AG09319 (cell line): ENCODE measurements around the gene KPNA4.
A peak's percentile ranks its signal among the peaks of the same experiment; 100 is the strongest.

Source experiments
- DNase-seq: peaks from one replicate; pipeline ENCODE4 v3.0.0-alpha.2; 2010; ENCODE audit warnings: low read depth; ENCODE audit errors: extremely low read depth
- TF ChIP-seq, protein P1 (sequence below): IDR thresholded peaks from 2 replicates; pipeline ENCODE4 v1.5.1; 2011; ENCODE audit warnings: low read depth, mild to moderate bottlenecking, inconsistent platforms, low read length, moderate library complexity

Gene KPNA4

GRCh38 chr3:160477750-160478149, 87.6 kb downstream of the KPNA4 start:
- DNase-seq, result no peak
- TF ChIP-seq, protein P1, sequence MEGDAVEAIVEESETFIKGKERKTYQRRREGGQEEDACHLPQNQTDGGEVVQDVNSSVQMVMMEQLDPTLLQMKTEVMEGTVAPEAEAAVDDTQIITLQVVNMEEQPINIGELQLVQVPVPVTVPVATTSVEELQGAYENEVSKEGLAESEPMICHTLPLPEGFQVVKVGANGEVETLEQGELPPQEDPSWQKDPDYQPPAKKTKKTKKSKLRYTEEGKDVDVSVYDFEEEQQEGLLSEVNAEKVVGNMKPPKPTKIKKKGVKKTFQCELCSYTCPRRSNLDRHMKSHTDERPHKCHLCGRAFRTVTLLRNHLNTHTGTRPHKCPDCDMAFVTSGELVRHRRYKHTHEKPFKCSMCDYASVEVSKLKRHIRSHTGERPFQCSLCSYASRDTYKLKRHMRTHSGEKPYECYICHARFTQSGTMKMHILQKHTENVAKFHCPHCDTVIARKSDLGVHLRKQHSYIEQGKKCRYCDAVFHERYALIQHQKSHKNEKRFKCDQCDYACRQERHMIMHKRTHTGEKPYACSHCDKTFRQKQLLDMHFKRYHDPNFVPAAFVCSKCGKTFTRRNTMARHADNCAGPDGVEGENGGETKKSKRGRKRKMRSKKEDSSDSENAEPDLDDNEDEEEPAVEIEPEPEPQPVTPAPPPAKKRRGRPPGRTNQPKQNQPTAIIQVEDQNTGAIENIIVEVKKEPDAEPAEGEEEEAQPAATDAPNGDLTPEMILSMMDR, result no peak

GRCh38 chr3:160475884-160476283, 89.5 kb downstream of the KPNA4 start:
- DNase-seq, result no peak
- TF ChIP-seq, protein P1, result no peak

DNA sequence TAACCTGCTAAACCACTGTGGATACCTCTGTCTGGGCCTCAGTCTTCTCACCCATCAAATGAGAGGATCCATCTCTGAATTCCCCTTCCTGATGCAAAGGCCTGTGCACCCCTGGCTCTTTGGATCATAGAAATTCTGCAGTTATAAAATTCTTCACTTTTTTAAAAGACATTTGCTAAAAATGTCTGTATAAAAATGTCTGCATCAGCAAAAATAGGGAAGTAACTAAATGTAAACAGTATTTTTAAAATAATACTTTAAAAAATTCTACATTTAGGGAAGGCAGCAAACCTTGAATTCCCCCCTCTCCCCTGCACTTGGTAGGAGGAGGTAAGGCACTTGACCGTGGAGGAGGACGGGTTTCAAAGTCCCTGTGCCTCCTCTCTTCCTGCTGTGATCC, 90.2 kb downstream of the KPNA4 start:
- TF ChIP-seq, protein P1, result no peak
- DNase-seq, result no peak

- no peak for DNase-seq
- TF ChIP-seq, protein P1, result no peak
These were observed 90.9 kb downstream of the KPNA4 start for GRCh38 chr3:160474416-160474838.

DNA sequence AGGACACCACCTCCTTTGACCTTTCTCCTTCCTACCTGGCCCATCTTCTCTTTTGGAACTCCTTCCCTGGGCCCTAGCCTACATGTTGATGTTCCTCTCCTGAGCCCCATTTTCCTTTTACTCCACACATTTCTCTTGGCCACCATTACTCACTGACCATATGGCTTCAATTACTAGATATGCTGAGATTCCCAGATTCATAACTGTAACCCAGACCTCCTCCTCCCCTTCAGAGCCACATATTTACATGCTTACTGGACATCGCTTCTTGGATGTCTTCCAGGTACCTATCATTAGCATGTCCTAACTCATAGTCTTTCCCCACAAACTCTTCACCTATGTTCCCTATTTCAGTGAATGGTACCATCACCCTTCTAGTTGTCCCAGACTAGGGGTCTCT, 91.4 kb downstream of the KPNA4 start:
- TF ChIP-seq, protein P1, result no peak
- DNase-seq, result peak; percentile 92

DNA sequence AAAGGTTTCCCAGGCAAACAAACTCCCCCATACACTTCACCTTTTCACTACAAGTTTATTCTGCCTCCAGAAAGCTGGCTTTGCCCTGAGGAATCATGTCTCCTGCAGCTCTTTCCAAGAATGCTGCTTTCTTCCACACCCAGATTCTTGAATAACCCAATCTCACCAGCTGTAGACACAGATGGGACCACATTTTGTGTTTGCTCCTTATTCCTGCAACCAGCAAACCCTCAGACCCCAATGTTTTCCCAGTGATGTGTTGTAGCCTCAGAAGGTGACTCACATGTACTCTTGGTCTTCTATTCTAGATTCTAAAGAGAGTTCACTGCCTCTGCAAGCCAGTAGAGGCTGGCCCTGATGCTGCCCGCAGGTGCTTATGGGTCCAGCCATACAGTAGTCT, 92.2 kb downstream of the KPNA4 start:
- TF ChIP-seq, protein P1, result no peak
- DNase-seq, result peak; percentile 24

DNA sequence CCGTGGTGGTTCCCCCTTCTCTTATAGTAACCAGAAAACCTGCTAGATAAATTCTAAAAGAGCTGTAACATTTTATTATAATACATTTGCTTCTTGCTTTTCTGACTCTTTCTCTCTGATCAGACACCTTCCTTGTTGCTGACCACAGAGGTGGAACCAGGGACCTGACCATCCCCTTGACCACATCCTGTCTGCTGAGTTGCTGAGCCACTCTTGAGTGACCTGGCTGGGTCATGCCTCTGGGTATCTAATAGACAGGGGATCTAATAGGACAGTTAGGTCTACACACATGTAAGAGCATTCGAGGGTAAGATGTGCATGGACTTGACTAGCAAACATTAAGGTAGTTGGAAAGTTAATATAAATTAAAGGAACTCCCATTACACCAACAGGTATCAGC, 93.0 kb downstream of the KPNA4 start:
- DNase-seq, result no peak
- TF ChIP-seq, protein P1, result no peak
